OCI-LY3 (cell line): ENCODE results near the gene BPIFB2.

Experiments
- H2AFZ ChIP-seq: fragments of 200-600, 300-600 bp; shearing (Covaris generic); 2 replicates; pipeline ENCODE4 v1.6.0; 2014; ENCODE audit warnings: antibody characterized with exemption, low read depth, low read length
- H3K27ac ChIP-seq: fragments of 200-600, 300-600 bp; sonication (generic); 2 replicates; pipeline ENCODE4 v1.5.1; 2014; ENCODE audit warnings: mild to moderate bottlenecking, low read length, moderate library complexity, mixed read lengths
- H3K27me3 ChIP-seq: fragments of 200-600, 300-600 bp; sonication (generic); 2 replicates; pipeline ENCODE4 v1.6.1; 2014; ENCODE audit warnings: low read depth, low read length, mixed read lengths
- H3K36me3 ChIP-seq: fragments of 200-600, 300-600 bp; sonication (generic); replicated peaks from 2 replicates; pipeline ENCODE3; 2014; ENCODE audit warnings: low read depth, low read length, mixed read lengths
- H3K4me1 ChIP-seq: fragments of 300-600, 200-600 bp; sonication (generic); 2 replicates; pipeline ENCODE4 v1.6.1; 2014; ENCODE audit warnings: low read length, mixed read lengths
- H3K4me2 ChIP-seq: fragments of 200-600, 300-600 bp; sonication (generic); 2 replicates; pipeline ENCODE4 v1.6.1; 2014; ENCODE audit warnings: low read length, mixed read lengths
- H3K4me3 ChIP-seq: fragments of 300-600, 200-600 bp; sonication (generic); 2 replicates; pipeline ENCODE4 v1.5.1; 2014; ENCODE audit warnings: antibody characterized with exemption, mild to moderate bottlenecking, low read length, moderate library complexity
- H3K79me2 ChIP-seq: fragments of 300-600, 200-600 bp; shearing (Covaris generic); 2 replicates; pipeline ENCODE4 v1.6.1; 2014; ENCODE audit warnings: mild to moderate bottlenecking, low read length, mixed read lengths
- H3K9ac ChIP-seq: fragments of 300-600, 200-600 bp; shearing (Covaris generic); 2 replicates; pipeline ENCODE4 v1.6.0; 2014; ENCODE audit warnings: mild to moderate bottlenecking, low read length, moderate library complexity
- H3K9me3 ChIP-seq: fragments of 200-600, 300-600 bp; shearing (Covaris generic); 2 replicates; pipeline ENCODE4 v1.6.1; 2014; ENCODE audit warnings: low read length, mixed read lengths; ENCODE audit not compliant: insufficient read depth
- H4K20me1 ChIP-seq: fragments of 200-600, 300-600 bp; sonication (generic); 2 replicates; pipeline ENCODE4 v1.6.1; 2016; ENCODE audit warnings: low read length, mixed read lengths; ENCODE audit not compliant: insufficient read depth
- EZH2phosphoT487 ChIP-seq: fragments of 200-600 bp; shearing (Covaris generic); IDR thresholded peaks from 2 replicates; pipeline ENCODE4 v1.6.1; 2018; ENCODE audit warnings: antibody characterized with exemption, mixed run types, low read depth
- TF ChIP-seq, protein P1 (sequence below): fragments of 200-600, 300-600 bp; sonication (generic); IDR thresholded peaks from 2 replicates; pipeline ENCODE4 v1.5.1; 2014; ENCODE audit warnings: antibody characterized with exemption, low read length, low read depth

The BPIFB2 gene

GRCh38 chr20:32965115-32965514, 42.4 kb upstream of the BPIFB2 start:
- H3K27me3 ChIP-seq = no peaks in the 10 kb centered on the region
- no peaks in the 10 kb centered on the region for H3K79me2 ChIP-seq
- H2AFZ ChIP-seq = no peak overlapping the region
- no peaks in the 10 kb centered on the region for H4K20me1 ChIP-seq
- H3K4me3 ChIP-seq = no peak overlapping the region
- no peak for TF ChIP-seq EZH2phosphoT487
- TF ChIP-seq, protein P1, sequence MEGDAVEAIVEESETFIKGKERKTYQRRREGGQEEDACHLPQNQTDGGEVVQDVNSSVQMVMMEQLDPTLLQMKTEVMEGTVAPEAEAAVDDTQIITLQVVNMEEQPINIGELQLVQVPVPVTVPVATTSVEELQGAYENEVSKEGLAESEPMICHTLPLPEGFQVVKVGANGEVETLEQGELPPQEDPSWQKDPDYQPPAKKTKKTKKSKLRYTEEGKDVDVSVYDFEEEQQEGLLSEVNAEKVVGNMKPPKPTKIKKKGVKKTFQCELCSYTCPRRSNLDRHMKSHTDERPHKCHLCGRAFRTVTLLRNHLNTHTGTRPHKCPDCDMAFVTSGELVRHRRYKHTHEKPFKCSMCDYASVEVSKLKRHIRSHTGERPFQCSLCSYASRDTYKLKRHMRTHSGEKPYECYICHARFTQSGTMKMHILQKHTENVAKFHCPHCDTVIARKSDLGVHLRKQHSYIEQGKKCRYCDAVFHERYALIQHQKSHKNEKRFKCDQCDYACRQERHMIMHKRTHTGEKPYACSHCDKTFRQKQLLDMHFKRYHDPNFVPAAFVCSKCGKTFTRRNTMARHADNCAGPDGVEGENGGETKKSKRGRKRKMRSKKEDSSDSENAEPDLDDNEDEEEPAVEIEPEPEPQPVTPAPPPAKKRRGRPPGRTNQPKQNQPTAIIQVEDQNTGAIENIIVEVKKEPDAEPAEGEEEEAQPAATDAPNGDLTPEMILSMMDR = no peak
- no peaks in the 10 kb centered on the region for H3K9me3 ChIP-seq
- H3K4me1 ChIP-seq = peaks cover 19% of the 10 kb centered on the region
- no peak overlapping the region for H3K27ac ChIP-seq
- no peak overlapping the region for H3K9ac ChIP-seq
- H3K4me2 ChIP-seq = no peak overlapping the region
- H3K36me3 ChIP-seq = no peaks in the 10 kb centered on the region

GRCh38 chr20:32965581-32966373, 41.7 kb upstream of the BPIFB2 start:
- no peaks in the 10 kb centered on the region for H3K9me3 ChIP-seq
- H4K20me1 ChIP-seq = no peaks in the 10 kb centered on the region
- no peak overlapping the region for H3K4me2 ChIP-seq
- no peak for TF ChIP-seq EZH2phosphoT487
- TF ChIP-seq, protein P1 = no peak
- H3K79me2 ChIP-seq = no peaks in the 10 kb centered on the region
- H3K4me3 ChIP-seq = no peak overlapping the region
- H2AFZ ChIP-seq = no peak overlapping the region
- H3K27ac ChIP-seq = no peak overlapping the region
- H3K36me3 ChIP-seq = no peaks in the 10 kb centered on the region
- peaks cover 26% of the 10 kb centered on the region for H3K4me1 ChIP-seq
- H3K27me3 ChIP-seq = no peaks in the 10 kb centered on the region
- no peak overlapping the region for H3K9ac ChIP-seq

GRCh38 chr20:32966382-32966781, 41.1 kb upstream of the BPIFB2 start:
- no peak overlapping the region for H3K4me2 ChIP-seq
- no peak overlapping the region for H3K27ac ChIP-seq

More at GRCh38 chr20:32966382-32966781, 41.1 kb upstream of the BPIFB2 start:
- Histone ChIP-seq H3K79me2 (no peaks in the 10 kb centered on the region), H3K4me3 (no peak overlapping the region), H3K9ac (no peak overlapping the region), H4K20me1 (no peaks in the 10 kb centered on the region), H2AFZ (no peak overlapping the region), H3K4me1 (peaks cover 32% of the 10 kb centered on the region), H3K27me3 (no peaks in the 10 kb centered on the region), H3K36me3 (no peaks in the 10 kb centered on the region), H3K9me3 (no peaks in the 10 kb centered on the region)
- TF ChIP-seq, protein P1 = no peak
- TF ChIP-seq EZH2phosphoT487 = no peak
